IMR-90 (cell line): ENCODE data around the gene GJC1.

Experiments
- CTCF ChIP-seq: conservative IDR thresholded peaks from 2 replicates; pipeline ENCODE4 v1.5.1; 2012; ENCODE audit warnings: mild to moderate bottlenecking, low read depth, low read length, improper control_type of control experiment
- MAZ ChIP-seq: IDR thresholded peaks from 2 replicates; pipeline ENCODE4 v1.6.1; 2012; ENCODE audit warnings: low read depth, mild to moderate bottlenecking, low read length, improper control_type of control experiment, moderate library complexity, borderline replicate concordance
- POLR2A ChIP-seq: IDR thresholded peaks from 2 replicates; pipeline ENCODE4 v1.6.1; 2012; ENCODE audit warnings: mild to moderate bottlenecking, low read depth, low read length
- RAD21 ChIP-seq: IDR thresholded peaks from 2 replicates; pipeline ENCODE4 v1.6.1; 2012; ENCODE audit warnings: low read length, improper control_type of control experiment

- TF ChIP-seq CTCF (no peak), POLR2A (no peak), MAZ (no peak), RAD21 (no peak)
These were observed 22.8 kb downstream of the GJC1 start for GRCh38 chr17:44807093-44807816.
